Measurements from ENCODE around the gene C1orf185. TPM values are rescaled to one million over a fixed set of nuclear protein-coding genes. Genes with fewer than 3 reads are reported as not detected.

C1orf185 gene
- total and polyA plus RNA-seq, 9 of the 15 experiments (the other 6 are each of a cell fraction or from before 2014, with no cell fraction given) = not detected

GRCh38 chr1:51114137-51114536, 12.1 kb downstream of the C1orf185 start:
- DNase-seq (ENCODE audit: extremely low read depth in 1 of 4, low spot score in 3 of 4) = no peak
- H3K4me2 ChIP-seq (ENCODE audit: insufficient read depth, low read length) = no peak overlapping the region
- BruUV-seq (replicated peaks) = no TSS peak
- WGBS (ENCODE audit: insufficient coverage, low coverage, missing lambda C conversion rate) = 21% methylated on average over 6 of the region's 6 CpGs
- H3K27ac ChIP-seq (ENCODE audit: extremely low read depth, low read depth, low read length) = no peak overlapping the region
- no peak overlapping the region for H2AFZ ChIP-seq (ENCODE audit: low read depth, low read length)
- peaks cover 0 to 6% of the 10 kb centered on the region in 2 experiments; a peak in 2 of 5 replicates for H3K4me1 ChIP-seq (replicated peaks in 1 of 2; ENCODE audit: control insufficient read depth in 2 of 2, insufficient read depth in 2 of 2, low read length in 2 of 2)
- in situ Hi-C loops (cut with MboI) (no loop called here), intact Hi-C loops (cut with micrococcal nuclease) (no loop called here)
- ChIA-PET POLR2A (interaction anchor here (1.6 kb wide), 1 partner anchor 12 kb away, joined by 4 read pairs; the partner anchor contains the start of gene C1orf185), CTCF (ENCODE audit: low intra/inter-chr PET ratio) (no interaction called here)
- peaks cover 8 to 11% of the 10 kb centered on the region in 2 experiments; a peak in 3 of 5 replicates for H3K27me3 ChIP-seq (ENCODE audit: control insufficient read depth in 2 of 2, insufficient read depth in 2 of 2, low read length in 2 of 2)
- H3K9me1 ChIP-seq (ENCODE audit: control insufficient read depth, insufficient read depth, low read length) = no peaks in the 10 kb centered on the region
- no peak overlapping the region for H3K9ac ChIP-seq (ENCODE audit: insufficient read depth in 1 of 2, low read depth in 2 of 2, low read length in 2 of 2)
- H3K9me3 ChIP-seq (replicated peaks; ENCODE audit: control insufficient read depth, insufficient read depth, low read depth, low read length) = no peaks in the 10 kb centered on the region
- H3K4me3 ChIP-seq = no peak overlapping the region
- peak; percentile 24 for ATAC-seq
- no peaks in the 10 kb centered on the region for H3K79me2 ChIP-seq (ENCODE audit: control insufficient read depth, insufficient read depth, low read length)
- FAIRE-seq = no peak
- H3K36me3 ChIP-seq (ENCODE audit: control insufficient read depth, insufficient read depth, low read length) = no peaks in the 10 kb centered on the region
- TF ChIP-seq NFE2 (IDR thresholded peaks at IDR 0.05; ENCODE audit: low read depth) (peak; percentile 43; the same call in 1 of the 2 replicates), MAFG (tag; conservative IDR thresholded peaks at IDR 0.05) (peak; percentile 30; the same call in 1 of the 2 replicates), POLR3G (IDR thresholded peaks at IDR 0.05; ENCODE audit: extremely low read depth, insufficient read length, insufficient replicate concordance) (no peak), FOSL1 (tag; conservative IDR thresholded peaks at IDR 0.05) (0 out of 2 replicates have a peak, but pooled peaks have one; percentile 18), ZNF316 (IDR thresholded peaks at IDR 0.05) (0 out of 2 replicates have a peak, but pooled peaks have one; percentile 23)
- TF ChIP-seq, protein P1, sequence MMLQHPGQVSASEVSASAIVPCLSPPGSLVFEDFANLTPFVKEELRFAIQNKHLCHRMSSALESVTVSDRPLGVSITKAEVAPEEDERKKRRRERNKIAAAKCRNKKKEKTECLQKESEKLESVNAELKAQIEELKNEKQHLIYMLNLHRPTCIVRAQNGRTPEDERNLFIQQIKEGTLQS (IDR thresholded peaks at IDR 0.05) = peak; percentile 24; the same call in 1 of the 2 replicates
- TF ChIP-seq, protein P1 (CRISPR knock-in tag; conservative IDR thresholded peaks at IDR 0.05) = no peak
- no peaks in the 10 kb centered on the region for H4K20me1 ChIP-seq (replicated peaks; ENCODE audit: control insufficient read depth, insufficient read depth, low read length)

All from K562 (cell line).